Activated T-helper 1 cell treated with Interleukin-2 at 50 U/mL for 16 hours (primary cell): ENCODE measurements around the gene CPNE8.

Experiments used
- DNase-seq: peaks from one replicate; pipeline ENCODE4 v3.0.0-alpha.2; 2020; ENCODE audit warnings: low read depth

The CPNE8 gene

GRCh38 chr12:38728894-38729293, 176.5 kb downstream of the CPNE8 start:
- no peak for DNase-seq

- no peak for DNase-seq
These were observed 183.7 kb downstream of the CPNE8 start for GRCh38 chr12:38721611-38722252.

DNA sequence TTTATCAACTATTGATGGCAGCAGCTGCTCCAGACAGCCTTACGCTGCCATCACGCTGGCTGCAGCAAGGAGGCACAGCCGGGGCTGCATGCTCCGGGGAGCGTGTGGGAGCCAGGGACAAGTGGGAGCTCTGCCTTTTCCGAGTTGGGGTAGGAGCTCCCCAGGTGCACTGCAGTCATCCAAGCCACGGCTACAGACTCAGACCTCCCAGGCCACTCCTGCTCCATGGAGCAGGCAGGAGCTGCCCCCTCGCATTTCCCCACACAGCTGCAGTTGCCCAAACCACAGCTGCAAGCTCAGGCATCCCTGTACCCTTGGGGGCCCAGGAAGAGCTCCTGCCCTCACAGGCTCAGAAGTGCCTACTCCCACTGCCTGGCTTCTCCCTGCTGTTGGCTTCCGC, 184.7 kb downstream of the CPNE8 start:
- no peak for DNase-seq

DNA sequence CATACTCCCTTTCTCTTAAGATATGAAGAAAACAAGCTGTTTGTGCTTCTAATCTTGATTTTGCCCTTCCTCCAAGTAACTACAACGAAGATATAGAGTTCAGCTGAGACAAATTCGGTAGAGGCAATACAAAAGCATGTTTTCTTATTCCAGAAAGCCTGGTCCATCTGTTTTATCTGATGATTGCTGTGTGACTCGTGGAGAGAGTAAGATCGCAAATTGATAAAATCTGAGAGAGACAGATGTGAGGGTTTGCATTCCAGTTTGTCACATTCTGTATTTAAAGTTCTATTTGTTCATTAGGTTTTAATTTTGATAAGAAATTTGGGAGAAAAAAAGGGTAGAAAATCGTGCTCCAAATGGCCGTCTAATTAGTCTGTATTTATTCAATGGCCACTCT, 192.1 kb downstream of the CPNE8 start:
- DNase-seq: no peak

- no peak for DNase-seq
These were observed 194.3 kb downstream of the CPNE8 start for GRCh38 chr12:38711054-38711453.

DNA sequence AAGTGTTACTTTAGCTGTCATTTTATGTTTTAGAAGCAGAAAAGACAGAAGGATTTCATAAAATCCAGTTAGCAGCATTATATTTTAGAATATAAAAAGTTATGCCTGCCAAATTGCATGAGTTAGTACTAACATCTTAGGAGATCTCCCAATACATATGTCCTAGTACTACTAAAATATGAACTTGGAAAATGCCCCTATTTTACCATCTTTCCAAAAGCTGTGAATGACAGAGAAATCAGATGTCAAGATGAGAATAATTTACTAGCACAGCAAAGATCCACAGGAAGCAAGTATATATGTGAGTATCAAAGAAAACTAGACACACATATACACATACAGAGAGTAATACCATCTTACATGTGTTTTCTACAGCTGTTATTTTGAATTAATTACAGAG, 196.9 kb downstream of the CPNE8 start:
- DNase-seq: no peak

DNA sequence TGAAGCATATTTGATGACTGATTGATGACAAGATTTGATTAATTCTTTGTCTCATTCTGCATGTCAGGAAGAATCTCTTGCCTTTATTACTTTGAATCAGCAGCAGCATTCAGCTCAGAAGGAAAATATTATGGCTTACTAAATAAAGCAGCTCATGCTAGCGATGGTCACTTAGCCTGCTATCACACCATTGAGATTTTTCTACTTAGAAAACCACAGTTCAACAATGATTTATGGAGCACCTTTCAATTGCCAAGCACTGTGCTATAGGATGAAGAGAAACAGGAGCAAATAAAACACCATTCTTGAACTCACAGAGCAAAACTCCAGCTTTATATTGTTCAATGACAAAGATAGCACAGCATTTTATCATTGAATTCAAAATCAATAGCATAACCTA, 197.7 kb downstream of the CPNE8 start:
- DNase-seq: no peak

DNA sequence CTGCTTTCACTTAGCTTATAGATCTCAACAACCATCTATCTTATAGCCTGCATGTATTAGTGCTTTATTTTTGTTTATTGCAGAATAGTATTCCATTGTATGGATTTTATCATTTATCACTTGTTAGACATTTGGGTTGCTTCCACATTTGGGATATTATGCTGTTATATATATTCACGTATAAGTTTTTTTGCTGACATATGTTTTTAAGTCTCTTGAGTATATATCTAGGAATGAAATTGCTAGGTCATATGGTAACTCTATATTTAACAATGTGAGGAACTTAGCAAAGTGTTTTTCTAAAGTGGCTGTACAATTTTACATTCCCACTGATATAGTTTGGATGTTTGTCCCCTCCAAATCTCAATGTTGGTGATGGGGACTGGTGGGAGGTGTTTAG, 208.1 kb downstream of the CPNE8 start:
- DNase-seq: no peak

DNA sequence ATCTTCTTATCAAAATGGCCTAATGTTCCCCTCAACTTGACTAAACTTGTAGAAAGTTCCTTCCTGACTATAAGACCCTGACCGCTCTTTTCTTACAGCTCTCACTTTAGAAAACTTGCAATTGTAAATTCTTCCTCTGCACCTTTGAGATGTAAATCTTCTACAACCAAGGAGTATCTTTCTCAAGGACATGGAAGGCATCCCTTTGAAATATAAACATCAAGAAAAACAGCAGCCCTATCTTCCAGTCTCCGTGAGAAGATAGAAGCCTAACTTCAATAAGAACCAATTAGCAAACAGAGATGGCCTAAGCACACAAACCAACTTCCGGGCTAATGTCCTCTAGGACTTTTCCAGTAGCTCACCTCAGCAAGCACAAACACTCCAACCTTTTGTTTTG, 210.3 kb downstream of the CPNE8 start:
- DNase-seq: no peak

DNA sequence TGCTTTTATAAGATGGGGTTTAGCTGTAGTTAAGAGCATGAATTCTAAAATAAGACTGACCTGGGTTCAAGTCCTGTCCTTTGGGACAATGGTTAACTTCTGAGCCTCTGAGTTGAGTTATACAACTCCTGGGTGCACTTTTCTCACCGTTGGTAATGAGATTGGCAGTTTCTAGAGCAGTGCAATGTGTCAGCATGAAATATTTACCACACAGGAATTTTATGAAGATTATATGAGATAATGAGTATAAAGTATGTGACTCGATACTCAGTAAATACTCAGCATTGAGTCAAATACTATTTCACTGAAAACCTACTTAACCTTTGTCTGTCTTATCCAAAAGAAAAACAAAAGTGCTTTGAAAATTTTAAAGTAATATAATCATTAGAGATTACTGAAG, 214.2 kb downstream of the CPNE8 start:
- DNase-seq: no peak

GRCh38 chr12:38690646-38691045, 214.7 kb downstream of the CPNE8 start:
- no peak for DNase-seq

DNA sequence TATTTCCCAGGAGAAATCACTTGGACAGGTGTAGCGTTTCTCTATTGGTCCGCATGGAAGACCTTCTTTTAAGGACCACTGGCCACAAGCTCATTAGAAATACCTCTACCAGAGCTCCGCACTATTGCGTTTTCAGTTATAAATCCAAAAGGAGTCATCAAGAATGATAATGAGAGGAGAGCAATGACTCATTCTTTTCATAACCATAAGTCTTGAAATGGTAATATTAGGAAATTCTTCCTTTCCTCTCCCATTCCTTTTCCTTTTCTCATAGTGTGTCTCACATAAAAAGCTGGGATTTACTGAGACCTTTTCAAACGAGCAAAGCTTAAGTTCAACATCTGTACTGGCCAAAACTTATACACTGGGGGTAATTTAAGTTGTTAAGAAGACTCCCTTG, 215.7 kb downstream of the CPNE8 start:
- DNase-seq: no peak

- DNase-seq: no peak
These were observed 216.2 kb downstream of the CPNE8 start for GRCh38 chr12:38689195-38689594.

DNA sequence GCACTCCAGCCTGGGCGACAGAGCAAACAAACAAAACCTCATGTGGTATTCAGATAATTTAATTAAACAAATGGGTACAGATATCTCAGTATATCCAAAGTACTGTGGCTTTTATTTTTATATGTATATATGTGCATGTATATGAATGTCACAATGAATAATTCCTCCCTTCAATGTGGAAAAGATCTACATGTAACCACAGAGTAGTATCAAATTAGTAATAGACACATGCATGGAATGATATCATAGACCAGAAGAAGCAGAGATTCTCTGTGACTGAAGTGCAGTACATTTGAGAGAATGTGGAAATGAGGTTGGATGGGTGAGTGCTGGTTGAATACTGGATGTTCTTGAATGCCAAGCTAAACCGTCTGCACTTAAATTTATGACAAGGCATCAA, 222.9 kb downstream of the CPNE8 start:
- no peak for DNase-seq

GRCh38 chr12:38669530-38669929, 235.9 kb downstream of the CPNE8 start:
- no peak for DNase-seq

DNA sequence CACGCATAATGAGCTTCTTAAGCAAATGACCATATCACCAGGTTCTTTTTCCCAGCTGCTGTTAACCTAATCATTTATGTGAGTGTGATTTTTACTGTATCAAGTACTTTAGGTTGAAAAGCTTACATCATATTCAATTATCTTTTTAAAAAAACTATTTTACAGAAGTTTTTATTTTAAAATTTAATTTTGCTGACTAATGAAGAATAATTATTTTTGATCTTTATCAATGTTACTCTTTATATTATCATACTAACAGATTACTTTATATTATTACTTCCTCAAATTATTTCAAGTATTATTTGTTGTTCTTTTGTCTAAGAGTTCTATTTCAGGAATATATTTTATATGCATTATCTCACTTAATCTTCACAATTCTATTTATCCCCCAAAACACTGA, 236.3 kb downstream of the CPNE8 start:
- no peak for DNase-seq

DNA sequence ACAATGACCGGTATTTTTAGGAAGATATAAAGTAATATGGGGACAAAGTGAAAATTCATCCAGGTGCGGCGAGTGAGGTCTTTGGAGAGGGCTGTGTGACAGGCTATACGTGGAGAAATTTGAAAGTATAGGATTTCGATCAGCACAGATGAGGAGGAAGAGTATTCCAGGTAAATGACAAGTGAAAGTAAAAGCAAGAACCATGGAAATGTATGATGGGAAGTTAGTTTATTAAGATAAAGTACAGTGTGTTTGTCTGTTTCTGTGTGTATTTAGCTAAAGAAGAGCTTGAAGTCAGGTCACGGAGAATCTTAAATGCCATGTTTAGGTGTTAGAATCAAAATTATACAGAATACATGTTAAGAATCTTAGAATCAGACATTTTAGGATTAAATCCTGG, 239.0 kb downstream of the CPNE8 start:
- no peak for DNase-seq

DNA sequence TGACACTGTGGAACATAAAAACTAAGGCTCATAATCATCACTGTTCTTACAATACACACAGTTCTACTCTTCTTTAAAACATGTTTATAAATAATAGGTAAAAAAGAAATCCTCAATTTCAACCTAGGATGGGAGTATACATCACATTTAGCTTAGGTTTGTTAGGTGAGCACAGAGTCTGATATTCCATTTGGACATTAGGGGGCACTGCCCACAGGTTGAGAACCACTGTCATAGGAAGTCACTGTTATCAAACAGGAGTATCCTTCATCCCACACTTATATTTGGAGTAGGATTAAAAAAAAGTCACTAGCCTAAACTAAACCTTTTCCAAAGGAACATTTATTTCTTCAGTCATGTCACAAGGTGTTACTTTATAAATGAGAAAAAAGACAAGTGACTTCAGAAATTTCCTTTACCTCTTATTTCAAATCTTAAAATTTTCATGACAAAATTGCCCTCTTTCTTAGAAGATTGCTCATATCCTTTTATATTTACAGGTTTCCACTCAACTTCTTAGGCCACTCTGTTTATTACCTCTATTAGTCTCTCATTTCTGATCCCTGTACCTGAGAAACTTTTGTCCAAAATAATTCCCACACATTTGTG, 240.6 kb downstream of the CPNE8 start:
- DNase-seq: no peak

DNA sequence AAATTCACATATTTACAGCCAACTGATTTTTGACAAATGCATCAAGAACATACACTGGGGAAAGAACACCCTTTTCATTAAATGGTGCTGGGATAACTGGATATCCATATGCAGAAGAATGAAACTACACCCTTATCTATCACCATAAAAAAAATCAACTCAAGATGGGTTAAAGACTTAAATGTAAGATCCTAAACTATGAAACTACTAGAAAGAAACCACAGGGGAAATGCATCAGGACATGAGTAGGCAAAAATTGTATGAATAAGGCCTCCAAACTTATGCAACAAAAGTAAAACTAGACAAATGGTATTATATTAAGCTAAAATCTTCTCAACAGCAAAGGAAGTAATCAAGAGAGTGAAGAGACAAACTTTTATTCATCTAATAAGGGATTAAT, 242.6 kb downstream of the CPNE8 start:
- no peak for DNase-seq

DNA sequence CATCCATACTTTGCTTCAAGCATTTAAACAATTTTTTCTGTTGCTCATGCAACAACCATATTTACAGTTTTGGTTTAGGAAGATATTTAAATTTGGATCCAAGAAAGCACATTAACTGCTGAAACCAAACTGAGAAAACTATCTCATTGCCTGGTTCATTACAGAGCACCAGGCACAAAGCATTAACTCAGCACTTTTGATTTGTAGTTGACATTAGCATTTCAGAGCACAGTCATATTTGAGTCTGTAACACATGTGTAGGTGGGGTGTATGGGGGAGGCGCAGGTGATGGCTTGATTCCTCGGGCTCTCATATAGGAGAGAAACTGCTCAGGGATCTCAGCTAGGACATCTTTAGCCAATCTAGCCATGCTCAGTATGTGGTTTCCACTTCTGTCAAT, 251.7 kb downstream of the CPNE8 start:
- no peak for DNase-seq

GRCh38 chr12:38648813-38649212, 256.6 kb downstream of the CPNE8 start:
- DNase-seq: no peak

DNA sequence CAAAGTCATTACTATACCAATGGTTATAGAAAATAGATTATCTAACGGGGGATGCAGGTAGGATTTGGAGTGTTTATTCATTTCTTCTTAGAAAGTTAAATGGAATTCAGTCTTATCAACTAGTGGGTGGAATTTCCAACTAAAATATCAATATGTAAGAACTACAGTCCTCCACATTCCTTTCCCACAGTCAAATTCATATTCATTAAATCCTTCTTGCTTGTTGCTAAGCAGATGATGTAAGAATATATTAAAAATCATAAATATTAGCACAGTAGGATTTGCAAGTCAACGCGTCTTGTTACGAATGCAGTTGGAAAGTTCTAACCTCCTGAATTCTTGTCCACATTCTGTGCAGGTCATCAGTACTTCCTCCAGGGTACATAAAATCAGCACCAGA, 259.2 kb downstream of the CPNE8 start:
- DNase-seq: no peak

DNA sequence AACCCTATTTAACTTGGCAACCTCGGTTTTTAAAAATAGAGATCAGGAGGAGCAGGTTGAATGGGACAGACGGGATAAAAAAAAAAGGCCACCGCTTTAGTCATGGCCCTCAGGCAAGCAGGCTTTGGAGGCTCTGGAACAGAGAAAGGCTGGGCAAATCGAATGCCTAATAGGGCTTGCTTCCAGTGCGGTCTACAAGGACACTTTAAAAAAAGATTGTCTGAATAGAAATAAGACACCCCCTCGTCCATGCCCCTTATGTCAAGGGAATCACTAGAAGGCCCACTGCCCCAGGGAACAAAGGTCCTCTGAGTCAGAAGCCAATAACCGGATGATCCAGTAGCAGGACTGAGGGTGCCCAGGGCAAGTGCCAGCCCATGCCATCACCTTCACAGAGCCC, 265.8 kb downstream of the CPNE8 start:
- no peak for DNase-seq

- no peak for DNase-seq
These were observed 267.0 kb downstream of the CPNE8 start for GRCh38 chr12:38638401-38638800.
